Suprapubic skin (tissue), 4 donors: ENCODE results near the gene GSX2. TPM values are rescaled to one million over a fixed set of nuclear protein-coding genes. Genes with fewer than 3 reads are reported as not detected.

Source experiments
- DNase-seq, 2 donors: peaks; one replicate each; pipeline ENCODE4 v3.0.0-alpha.2; 2019; ENCODE audit warnings: low spot score in 2 of 2
- H3K27ac ChIP-seq: fragments of 200-600 bp; sonication (generic); one replicate; pipeline ENCODE4 v1.5.1; 2019
- H3K27me3 ChIP-seq: fragments of 200-600 bp; sonication (generic); one replicate; pipeline ENCODE4 v1.5.1; 2019
- H3K36me3 ChIP-seq: fragments of 200-600 bp; sonication (generic); one replicate; pipeline ENCODE4 v1.5.1; 2019
- H3K4me1 ChIP-seq: fragments of 200-600 bp; sonication (generic); one replicate; pipeline ENCODE4 v1.5.1; 2019
- H3K4me3 ChIP-seq: fragments of 200-600 bp; sonication (generic); one replicate; pipeline ENCODE4 v1.5.1; 2019; ENCODE audit warnings: mild to moderate bottlenecking
- H3K9me3 ChIP-seq: fragments of 200-600 bp; sonication (generic); one replicate; pipeline ENCODE4 v1.5.1; 2019
- CTCF ChIP-seq, 2 donors: fragments of 200-600 bp in 1 of 2; fragments of 450-650 bp in 1 of 2; sonication (generic) in 1 of 2; IDR thresholded peaks; one replicate each; pipeline ENCODE4 v1.5.1; 2016 to 2019; ENCODE audit warnings: antibody characterized with exemption in 2 of 2, mild to moderate bottlenecking in 1 of 2, moderate library complexity in 1 of 2
- EP300 ChIP-seq: sonication (generic); formaldehyde crosslinking; IDR thresholded peaks from one replicate; pipeline ENCODE4 v1.6.1; 2017; ENCODE audit warnings: antibody characterized with exemption
- POLR2A ChIP-seq, 2 donors: fragments of 450-650 bp; IDR thresholded peaks; one replicate each; pipeline ENCODE4 v1.6.1; 2017; ENCODE audit warnings: antibody characterized with exemption in 2 of 2, mild to moderate bottlenecking in 2 of 2, moderate library complexity in 2 of 2
- POLR2AphosphoS5 ChIP-seq, 3 donors: sonication (generic); formaldehyde crosslinking; IDR thresholded peaks; one replicate each; pipeline ENCODE4 v1.6.1; 2017; ENCODE audit warnings: antibody characterized with exemption in 3 of 3
- WGBS: methylation state at CpG from one replicate; pipeline ENCODE4 v1.1.5; 2018; 5-methylcytosine and 5-hydroxymethylcytosine counted together
- total RNA-seq, 4 donors: library from RNA; depleted of rRNA; stranded (reverse); fragments of >200 nt; gene quantifications; one replicate each; pipeline ENCODE4 v1.1.0, GENCODE V29; 2016

GSX2 gene
- total RNA-seq, 4 donors from 2014 or later: 0.53 TPM; not detected in 3

- H3K36me3 ChIP-seq: no peaks in the 10 kb centered on the region
- no peaks in the 10 kb centered on the region for H3K9me3 ChIP-seq
- TF ChIP-seq POLR2AphosphoS5 (IDR thresholded peaks at IDR 0.05) (no peak), CTCF (IDR thresholded peaks at IDR 0.05) (no peak), POLR2A (IDR thresholded peaks at IDR 0.05) (no peak), EP300 (no peak)
- peaks cover 6% of the 10 kb centered on the region for H3K27me3 ChIP-seq
- WGBS: 88% methylated on average over 5 of the region's 5 CpGs
- H3K4me1 ChIP-seq: no peaks in the 10 kb centered on the region
- no peak overlapping the region for H3K4me3 ChIP-seq
- H3K27ac ChIP-seq: no peak overlapping the region
- DNase-seq: no peak
These were observed 44.8 kb downstream of the GSX2 start for GRCh38 chr4:54144661-54145171.

GRCh38 chr4:54146139-54146538, 46.2 kb downstream of the GSX2 start:
- Histone ChIP-seq H3K4me3 (no peak overlapping the region), H3K9me3 (no peaks in the 10 kb centered on the region), H3K27ac (no peak overlapping the region), H3K27me3 (peaks cover 6% of the 10 kb centered on the region), H3K4me1 (no peaks in the 10 kb centered on the region), H3K36me3 (no peaks in the 10 kb centered on the region)
- no peak for TF ChIP-seq EP300
- no peak for TF ChIP-seq POLR2AphosphoS5 (IDR thresholded peaks at IDR 0.05)
- no peak for TF ChIP-seq POLR2A (IDR thresholded peaks at IDR 0.05)
- no peak for TF ChIP-seq CTCF (IDR thresholded peaks at IDR 0.05)
- 88% methylated on average over 4 of the region's 4 CpGs for WGBS
- no peak for DNase-seq

- H3K27me3 ChIP-seq: peaks cover 6% of the 10 kb centered on the region
- H3K27ac ChIP-seq: no peak overlapping the region
- H3K4me1 ChIP-seq: no peaks in the 10 kb centered on the region
- H3K9me3 ChIP-seq: no peaks in the 10 kb centered on the region
- TF ChIP-seq POLR2AphosphoS5 (IDR thresholded peaks at IDR 0.05) (no peak), POLR2A (IDR thresholded peaks at IDR 0.05) (no peak), CTCF (IDR thresholded peaks at IDR 0.05) (no peak), EP300 (no peak)
- H3K36me3 ChIP-seq: no peaks in the 10 kb centered on the region
- DNase-seq: no peak
- 73% methylated on average over 27 of the region's 46 CpGs for WGBS
- no peak overlapping the region for H3K4me3 ChIP-seq
These were observed 49.4 kb downstream of the GSX2 start for GRCh38 chr4:54149323-54149722.

Other genes with a start within 250 kb of the GSX2 start
- gene CHIC2, start 35.6 kb upstream of the GSX2 start, total RNA-seq: 10 to 100 TPM; 33.3 to 60.3 (median 41.1) TPM
- 10 to 100 TPM; 14.6 to 25.1 (median 17.1) TPM for gene PDGFRA, start 129.1 kb downstream of the GSX2 start, total RNA-seq